H1 (cell line): Measurements from ENCODE around the gene CANT1. TPM values are rescaled to one million over a fixed set of nuclear protein-coding genes. Genes with fewer than 3 reads are reported as not detected.

Experiments used
- CTCF ChIA-PET: fragments of 300-600 bp; sonication (Branson Sonifier 250); formaldehyde crosslinking; loops from one replicate; lab custom pipeline; 2021; ENCODE audit not compliant: partially characterized antibody; lab: Charles Lee
- POLR2A ChIA-PET: fragments of 300-600 bp; sonication (Branson Sonifier 250); formaldehyde crosslinking; loops from one replicate; lab custom pipeline; 2021; ENCODE audit warnings: inconsistent platforms; ENCODE audit not compliant: partially characterized antibody; lab: Charles Lee
- DNase-seq, 2 experiments: peaks; one replicate each; pipeline versions ENCODE4 v3.0.0 to v3.0.0-alpha.2; 2010 to 2022; ENCODE audit warnings: low spot score in 2 of 2, low read depth in 1 of 2, mixed read lengths in 1 of 2
- FAIRE-seq: peaks from 2 replicates; lab custom pipeline; 2011; peaks lifted over from hg19 to GRCh38; lab: Jason Lieb, UNC
- H2AFZ ChIP-seq: 2 replicates; pipeline ENCODE4 v1.8.1; 2012; ENCODE audit warnings: low read length, inconsistent platforms
- H2AK5ac ChIP-seq: 2 replicates; pipeline ENCODE4 v1.6.1; 2013; ENCODE audit warnings: low read depth, low read length
- H2BK120ac ChIP-seq: replicated peaks from 2 replicates; pipeline ENCODE3; 2013; ENCODE audit warnings: low read depth, low read length, inconsistent platforms
- H2BK12ac ChIP-seq: 2 replicates; pipeline ENCODE4 v1.6.1; 2013; ENCODE audit warnings: low read depth, low read length
- H2BK15ac ChIP-seq: 2 replicates; pipeline ENCODE4 v1.6.1; 2013; ENCODE audit warnings: low read length
- H2BK20ac ChIP-seq: 2 replicates; pipeline ENCODE4 v1.6.1; 2013; ENCODE audit warnings: low read length
- H2BK5ac ChIP-seq: 2 replicates; pipeline ENCODE4 v1.6.1; 2013; ENCODE audit warnings: low read depth, low read length
- H3K14ac ChIP-seq: 2 replicates; pipeline ENCODE4 v1.6.1; 2013; ENCODE audit warnings: inconsistent platforms; ENCODE audit not compliant: insufficient read length
- H3K18ac ChIP-seq: 2 replicates; pipeline ENCODE4 v1.6.1; 2013; ENCODE audit warnings: low read length; ENCODE audit errors: extremely low read depth
- H3K23ac ChIP-seq: 2 replicates; pipeline ENCODE4 v1.6.1; 2013; ENCODE audit warnings: inconsistent platforms; ENCODE audit not compliant: insufficient read length
- H3K23me2 ChIP-seq: 2 replicates; pipeline ENCODE4 v1.6.1; 2013; ENCODE audit warnings: low read depth, low read length
- H3K27ac ChIP-seq: 2 replicates; pipeline ENCODE4 v1.6.1; 2011; ENCODE audit warnings: low read depth, low read length, inconsistent platforms
- H3K27me3 ChIP-seq, 4 experiments: replicated peaks in 1 of 4; 1 replicate in 1 of 4; 2 replicates in 3 of 4; pipeline versions ENCODE4 v1.6.1 to v1.8.1; 2011 to 2013; ENCODE audit warnings: low read length in 3 of 4, mild to moderate bottlenecking in 3 of 4, inconsistent platforms in 2 of 4, mixed read lengths in 2 of 4, moderate library complexity in 1 of 4; ENCODE audit not compliant: control insufficient read depth in 3 of 4, insufficient read depth in 3 of 4; ENCODE audit errors: extremely low read depth in 1 of 4
- H3K36me3 ChIP-seq, 4 experiments: 2 replicates each; pipeline versions ENCODE4 v1.6.1 to v1.8.1; 2011 to 2013; ENCODE audit warnings: mild to moderate bottlenecking in 4 of 4, low read length in 3 of 4, moderate library complexity in 2 of 4, control low read depth in 1 of 4, inconsistent platforms in 1 of 4; ENCODE audit not compliant: insufficient read depth in 4 of 4, control insufficient read depth in 2 of 4
- H3K4ac ChIP-seq: replicated peaks from 2 replicates; pipeline ENCODE3; 2013; ENCODE audit warnings: low read length, low read depth, mixed read lengths, inconsistent platforms; ENCODE audit not compliant: insufficient read length
- H3K4me1 ChIP-seq, 4 experiments: replicated peaks in 1 of 4; 1 replicate in 1 of 4; 2 replicates in 3 of 4; pipeline versions ENCODE4 v1.6.1 to v1.8.1; 2011 to 2013; ENCODE audit warnings: low read length in 3 of 4, inconsistent platforms in 2 of 4, mixed read lengths in 1 of 4; ENCODE audit not compliant: insufficient read depth in 4 of 4, control insufficient read depth in 3 of 4
- H3K4me2 ChIP-seq, 2 experiments: 2 replicates each; pipeline versions ENCODE4 v1.6.1 to v1.8.1; 2011 to 2013; ENCODE audit warnings: low read depth in 2 of 2, low read length in 2 of 2, control low read depth in 1 of 2, inconsistent platforms in 1 of 2, mild to moderate bottlenecking in 1 of 2; ENCODE audit not compliant: insufficient read depth in 1 of 2
- H3K4me3 ChIP-seq, 4 experiments: fragments of 200-600, 300-600 bp in 1 of 4; sonication (generic), shearing (Covaris generic), sonication (Bioruptor Twin) in 1 of 4; 2 replicates each; pipeline versions ENCODE4 v1.5.1 to v1.8.1; 2011 to 2016; ENCODE audit warnings: low read length in 4 of 4, low read depth in 3 of 4, control low read depth in 2 of 4, inconsistent platforms in 2 of 4, mild to moderate bottlenecking in 2 of 4, mixed read lengths in 1 of 4, moderate library complexity in 1 of 4; ENCODE audit not compliant: insufficient read depth in 2 of 4; ENCODE audit errors: extremely low read depth in 1 of 4
- H3K56ac ChIP-seq: replicated peaks from 2 replicates; pipeline ENCODE3; 2013; ENCODE audit warnings: low read depth, mild to moderate bottlenecking, mixed read lengths, low read length, inconsistent platforms; ENCODE audit not compliant: insufficient read length
- H3K79me1 ChIP-seq: 2 replicates; pipeline ENCODE4 v1.6.1; 2013; ENCODE audit warnings: low read depth, low read length, control low read depth
- H3K79me2 ChIP-seq, 2 experiments: 2 replicates each; pipeline versions ENCODE4 v1.6.1 to v1.8.1; 2012 to 2013; ENCODE audit warnings: low read length in 2 of 2, mild to moderate bottlenecking in 2 of 2, inconsistent platforms in 1 of 2; ENCODE audit not compliant: insufficient read depth in 2 of 2, control insufficient read depth in 1 of 2
- H3K9ac ChIP-seq, 4 experiments: replicated peaks in 1 of 4; 1 replicate in 1 of 4; 2 replicates in 3 of 4; pipeline versions ENCODE4 v1.6.1 to v1.8.1; 2011 to 2013; ENCODE audit warnings: low read depth in 3 of 4, low read length in 3 of 4, control low read depth in 2 of 4, mild to moderate bottlenecking in 2 of 4, moderate library complexity in 2 of 4, inconsistent platforms in 1 of 4; ENCODE audit errors: extremely low read depth in 1 of 4
- H3K9me3 ChIP-seq, 2 experiments: 2 replicates each; pipeline versions ENCODE4 v1.6.1 to v1.8.1; 2012 to 2013; ENCODE audit warnings: mild to moderate bottlenecking in 2 of 2, moderate library complexity in 2 of 2, control low read depth in 1 of 2, inconsistent platforms in 1 of 2, low read depth in 1 of 2, low read length in 1 of 2, mixed read lengths in 1 of 2; ENCODE audit not compliant: insufficient read depth in 2 of 2
- H4K20me1 ChIP-seq, 2 experiments: replicated peaks in 1 of 2; 2 replicates each; pipeline versions ENCODE3 to v1.8.1; 2011 to 2013; ENCODE audit warnings: inconsistent platforms in 2 of 2, low read length in 2 of 2, mild to moderate bottlenecking in 1 of 2; ENCODE audit not compliant: insufficient read depth in 2 of 2, control insufficient read depth in 1 of 2
- H4K5ac ChIP-seq: 2 replicates; pipeline ENCODE4 v1.6.1; 2013; ENCODE audit warnings: low read length, low read depth, mixed read lengths, inconsistent platforms; ENCODE audit not compliant: insufficient read length
- H4K8ac ChIP-seq: 2 replicates; pipeline ENCODE4 v1.8.0; 2013; ENCODE audit warnings: mild to moderate bottlenecking, moderate library complexity, low read length, inconsistent platforms; ENCODE audit not compliant: insufficient read depth; ENCODE audit errors: extremely low read depth
- H4K91ac ChIP-seq: replicated peaks from 2 replicates; pipeline ENCODE3; 2013; ENCODE audit warnings: low read length, mixed read lengths, inconsistent platforms; ENCODE audit not compliant: insufficient read length
- BCL11A ChIP-seq, 2 experiments: IDR thresholded peaks; one replicate each; pipeline ENCODE4 v1.6.1; 2011; ENCODE audit warnings: low read depth in 2 of 2, low read length in 2 of 2, mild to moderate bottlenecking in 2 of 2
- WGBS, 2 experiments: shearing (Covaris generic) in 1 of 2; methylation state at CpG; one replicate each; pipeline versions ENCODE4 v1.1.6 to v1.1.7; 2013 to 2015; ENCODE audit warnings: low lambda C conversion rate in 2 of 2, mixed read lengths in 2 of 2, inconsistent platforms in 1 of 2, low coverage in 1 of 2, missing lambda C conversion rate in 1 of 2; ENCODE audit not compliant: insufficient replicate concordance in 2 of 2, insufficient coverage in 1 of 2, insufficient read length in 1 of 2; ENCODE audit errors: extremely low coverage in 1 of 2, missing lambda C conversion rate in 1 of 2; 5-methylcytosine and 5-hydroxymethylcytosine counted together
- polyA plus RNA-seq, 7 experiments: library from polyadenylated mRNA; depleted of rRNA in 3 of 7; stranded (reverse) in 5 of 7; unstranded in 2 of 7; fragments of >200 nt in 5 of 7; fragments of 200-250 nt in 2 of 7; gene quantifications; 1 replicate in 5 of 7; 2 replicates in 1 of 7; 4 replicates in 1 of 7; pipeline versions ENCODE4 v1.2.1 to v1.2.3, GENCODE V29; 2011 to 2013; ENCODE audit warnings: missing spikeins in 2 of 7, mixed read lengths in 2 of 7
- total RNA-seq: library from RNA; stranded (reverse); fragmentation: NEBNext Ultra II Directional; extraction: Animal tissue kit (Norgen Biotek cat#: 25700); gene quantifications from 2 replicates; pipeline ENCODE4 v1.2.1, GENCODE V29; 2021

The CANT1 gene
- total and polyA plus RNA-seq, 2 of the 8 experiments (the other 6 are each of a cell fraction or from before 2014, with no cell fraction given): 23.0 to 32.6 TPM

DNA sequence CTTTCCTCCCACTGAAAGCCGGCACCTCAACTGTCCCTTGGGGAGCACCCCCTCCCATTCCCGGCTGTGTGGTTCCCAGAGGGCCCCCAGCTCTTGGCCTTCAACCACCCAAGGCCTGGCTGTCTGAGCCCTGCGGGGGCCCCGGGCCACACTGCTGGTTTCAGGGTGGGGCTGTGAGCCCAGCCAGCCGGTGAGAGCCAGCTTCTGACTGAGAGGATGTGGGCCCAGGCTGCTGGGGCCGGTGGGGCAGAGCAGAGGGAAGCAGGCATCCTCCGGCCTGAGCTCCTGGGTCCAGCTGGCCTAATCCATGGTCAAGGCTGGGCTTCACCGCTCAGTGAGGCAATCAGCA is 29.0 kb downstream of the CANT1 start:
- 95% methylated on average over 8 of the region's 8 CpGs; no CpG with 5 or more reads in 1 of the 2 experiments for WGBS, 2 experiments
- DNase-seq (no peak), FAIRE-seq (no peak)
- Histone ChIP-seq H4K5ac (no peak overlapping the region), H4K20me1 (no peaks in the 10 kb centered on the region), H3K23me2 (no peaks in the 10 kb centered on the region), H3K4ac (no peak overlapping the region), H4K8ac (peak overlapping the region; percentile 96), H2AFZ (no peak overlapping the region), H3K27me3 (no peaks in the 10 kb centered on the region), H3K79me2 (no peaks in the 10 kb centered on the region; a peak in 1 of 4 replicates), H3K56ac (no peak overlapping the region), H3K79me1 (no peaks in the 10 kb centered on the region), H2BK12ac (no peak overlapping the region), H3K18ac (no peak overlapping the region), H4K91ac (peak overlapping the region; percentile 95), H3K14ac (no peak overlapping the region), H3K4me3 (no peak overlapping the region), H3K27ac (no peak overlapping the region), H3K9ac (no peak overlapping the region), H2BK120ac (no peak overlapping the region), H2BK5ac (no peak overlapping the region), H3K36me3 (no peaks in the 10 kb centered on the region), H2BK15ac (no peak overlapping the region), H3K9me3 (no peaks in the 10 kb centered on the region), H2BK20ac (no peak overlapping the region), H3K23ac (no peak overlapping the region), H3K4me1 (peaks cover 0 to 18% (median 9%) of the 10 kb centered on the region in 4 experiments; a peak in 6 of 7 replicates), H2AK5ac (no peak overlapping the region), H3K4me2 (no peak overlapping the region)
- POLR2A ChIA-PET: interaction anchor here (0.7 to 0.9 kb wide), 2 partner anchors 81 to 92 kb away, joined by 3 read pairs; no protein-coding TSS in a partner anchor
- CTCF ChIA-PET: interaction anchor here (0.6 to 4.6 kb wide), 8 partner anchors 9 to 616 kb away, joined by 3 to 29 read pairs (median 4); no protein-coding TSS in a partner anchor
- TF ChIP-seq BCL11A (IDR thresholded peaks at IDR 0.05; ENCODE audit: low read depth in 2 of 2, low read length in 2 of 2): no peak
